Neural progenitor cell (in vitro differentiated cells): ENCODE measurements around the gene SPRY4.

Experiments used
- CTCF ChIP-seq: fragments of 200-600 bp; sonication (generic); IDR thresholded peaks from 2 replicates; pipeline ENCODE4 v1.5.1; 2017; ENCODE audit warnings: antibody characterized with exemption, mild to moderate bottlenecking
- EZH2 ChIP-seq: fragments of 200-600 bp; sonication (generic); IDR thresholded peaks from 2 replicates; pipeline ENCODE4 v1.6.1; 2017; ENCODE audit warnings: antibody characterized with exemption, mild to moderate bottlenecking, moderate library complexity
- EZH2phosphoT487 ChIP-seq: fragments of 200-600 bp; sonication (generic); IDR thresholded peaks from 2 replicates; pipeline ENCODE4 v1.6.1; 2017; ENCODE audit warnings: antibody characterized with exemption

- TF ChIP-seq CTCF = no peak
- TF ChIP-seq EZH2phosphoT487 = no peak
- TF ChIP-seq EZH2 = no peak
Measured at GRCh38 chr5:142311725-142312124, 13.1 kb downstream of the SPRY4 start.
